Epidermal melanocyte (primary cell): Measurements from ENCODE around the gene RWDD1.

Source experiments
- DNase-seq: peaks from one replicate; pipeline ENCODE4 v3.0.0; 2011; ENCODE audit warnings: low spot score; ENCODE audit not compliant: insufficient read length

The RWDD1 gene, protein sequence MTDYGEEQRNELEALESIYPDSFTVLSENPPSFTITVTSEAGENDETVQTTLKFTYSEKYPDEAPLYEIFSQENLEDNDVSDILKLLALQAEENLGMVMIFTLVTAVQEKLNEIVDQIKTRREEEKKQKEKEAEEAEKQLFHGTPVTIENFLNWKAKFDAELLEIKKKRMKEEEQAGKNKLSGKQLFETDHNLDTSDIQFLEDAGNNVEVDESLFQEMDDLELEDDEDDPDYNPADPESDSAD

DNA sequence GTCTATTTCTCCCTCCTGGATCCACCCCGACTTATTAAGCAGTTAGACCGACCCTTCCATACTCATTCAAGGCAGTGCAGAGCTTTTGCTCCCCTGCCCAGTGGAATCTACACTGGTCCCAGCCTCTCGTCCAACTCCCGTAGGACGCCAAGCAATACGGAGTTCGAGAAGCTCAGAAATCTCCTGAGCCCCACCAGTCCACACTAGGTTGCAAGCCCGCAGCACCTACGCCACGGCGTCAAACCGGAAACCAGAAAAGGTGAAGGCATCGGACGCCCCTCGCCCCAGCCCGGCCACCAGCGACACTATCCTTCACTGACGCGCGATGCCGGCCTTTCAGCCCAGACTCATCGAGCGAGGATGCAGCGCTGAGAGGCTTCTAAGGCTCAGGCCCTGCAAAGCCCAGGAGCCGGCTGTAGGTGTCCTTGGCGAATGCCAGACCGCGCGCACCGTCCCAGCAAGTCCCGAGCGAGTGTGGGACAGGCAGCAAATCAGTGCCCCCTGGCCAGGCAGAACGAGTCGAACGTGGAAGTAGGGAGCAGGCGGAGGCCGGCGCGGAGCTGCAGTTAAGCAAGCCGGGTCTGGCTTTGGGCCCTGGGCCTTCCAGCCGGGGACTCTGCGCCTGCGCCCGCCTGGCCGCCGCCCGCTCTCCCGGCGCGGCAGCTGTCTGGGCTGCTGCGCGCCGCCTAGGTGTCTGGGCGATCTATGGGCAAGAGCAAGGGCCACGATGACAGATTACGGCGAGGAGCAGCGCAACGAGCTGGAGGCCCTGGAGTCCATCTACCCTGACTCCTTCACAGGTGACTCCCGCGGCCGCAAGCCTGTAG lies at the start of gene RWDD1:
Gene RWDD1, plus strand, starts transcription at position 649 of the 827 bp plus-strand sequence. Its CDS starts 79 bp downstream, at position 728.
- DNase-seq = peak; percentile 89

DNA sequence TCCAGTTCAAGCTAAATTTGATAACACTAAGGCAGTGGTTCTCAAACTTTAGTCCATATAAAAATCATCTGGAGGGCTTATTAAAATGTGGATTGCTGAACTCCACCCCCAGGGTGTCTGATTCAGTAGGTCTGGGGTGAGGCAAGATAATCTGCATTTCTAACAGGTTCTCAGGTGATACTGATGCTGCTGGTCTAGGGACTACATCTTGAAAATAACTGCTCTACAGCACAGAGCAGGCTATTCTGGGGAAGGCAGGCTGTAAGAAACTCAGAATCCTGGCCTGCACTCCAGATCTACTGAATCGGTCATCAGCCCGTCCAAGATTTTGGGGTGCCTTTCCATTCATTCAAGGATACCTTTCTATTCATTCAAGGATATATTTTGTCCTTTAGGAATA lies 48.4 kb upstream of the RWDD1 start:
- no peak for DNase-seq

DNA sequence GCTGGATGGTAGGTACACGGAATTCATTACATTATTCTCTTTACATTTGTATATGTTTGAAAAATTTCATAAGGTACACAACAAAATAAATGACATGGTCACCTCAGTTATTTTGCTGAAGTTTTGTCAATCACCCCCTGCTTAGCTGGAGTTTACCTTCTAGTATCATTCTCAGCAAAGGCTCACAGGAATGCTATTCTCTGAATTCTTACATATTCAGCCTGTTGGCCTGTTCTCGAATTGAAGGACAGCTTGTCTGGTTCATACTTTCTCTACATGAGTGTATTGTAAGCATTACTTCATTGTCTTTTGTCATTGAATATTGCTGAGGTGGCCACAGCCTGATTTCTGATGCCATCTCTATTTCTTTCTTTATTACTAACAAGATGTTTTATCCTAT lies 47.1 kb upstream of the RWDD1 start:
- DNase-seq = no peak

DNA sequence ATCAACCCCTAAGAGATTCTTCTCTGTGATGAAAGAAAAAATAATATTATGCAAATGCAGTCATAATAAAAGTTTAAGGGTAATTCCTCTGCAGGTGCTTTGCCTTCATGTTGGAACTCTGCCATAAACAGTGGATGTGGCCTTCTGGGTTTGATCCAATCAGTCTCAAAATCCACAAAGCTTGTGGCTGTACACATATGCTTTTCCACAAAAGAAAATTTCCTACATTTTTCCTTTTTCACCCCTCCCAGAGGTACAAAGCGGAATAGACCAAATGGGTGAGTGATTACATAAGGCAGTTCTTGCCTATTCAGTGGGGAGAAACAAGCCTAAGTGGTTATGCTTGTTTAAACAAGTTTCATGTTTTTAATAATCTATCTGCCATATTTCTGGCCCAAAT lies 43.2 kb upstream of the RWDD1 start:
- DNase-seq = no peak

DNA sequence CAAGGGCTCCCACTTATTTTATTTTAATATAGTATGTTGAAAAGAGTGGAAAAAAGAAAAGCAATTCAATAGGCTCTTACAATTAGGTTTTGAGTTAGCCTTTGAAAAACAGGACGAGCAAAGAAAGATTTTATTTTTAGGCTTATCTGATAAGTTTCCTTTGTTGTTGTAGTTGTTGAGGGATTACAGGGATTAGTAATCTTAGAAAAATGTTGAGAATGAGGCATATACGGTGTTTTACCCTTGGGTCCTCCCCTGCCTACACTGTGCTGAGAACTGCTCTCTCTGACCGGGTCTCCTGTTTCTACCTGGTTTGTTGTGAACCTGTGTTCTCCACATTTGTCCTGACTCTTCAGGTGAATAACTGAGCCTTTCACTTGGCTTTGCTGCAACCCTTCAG lies 42.5 kb upstream of the RWDD1 start:
- DNase-seq = no peak

DNA sequence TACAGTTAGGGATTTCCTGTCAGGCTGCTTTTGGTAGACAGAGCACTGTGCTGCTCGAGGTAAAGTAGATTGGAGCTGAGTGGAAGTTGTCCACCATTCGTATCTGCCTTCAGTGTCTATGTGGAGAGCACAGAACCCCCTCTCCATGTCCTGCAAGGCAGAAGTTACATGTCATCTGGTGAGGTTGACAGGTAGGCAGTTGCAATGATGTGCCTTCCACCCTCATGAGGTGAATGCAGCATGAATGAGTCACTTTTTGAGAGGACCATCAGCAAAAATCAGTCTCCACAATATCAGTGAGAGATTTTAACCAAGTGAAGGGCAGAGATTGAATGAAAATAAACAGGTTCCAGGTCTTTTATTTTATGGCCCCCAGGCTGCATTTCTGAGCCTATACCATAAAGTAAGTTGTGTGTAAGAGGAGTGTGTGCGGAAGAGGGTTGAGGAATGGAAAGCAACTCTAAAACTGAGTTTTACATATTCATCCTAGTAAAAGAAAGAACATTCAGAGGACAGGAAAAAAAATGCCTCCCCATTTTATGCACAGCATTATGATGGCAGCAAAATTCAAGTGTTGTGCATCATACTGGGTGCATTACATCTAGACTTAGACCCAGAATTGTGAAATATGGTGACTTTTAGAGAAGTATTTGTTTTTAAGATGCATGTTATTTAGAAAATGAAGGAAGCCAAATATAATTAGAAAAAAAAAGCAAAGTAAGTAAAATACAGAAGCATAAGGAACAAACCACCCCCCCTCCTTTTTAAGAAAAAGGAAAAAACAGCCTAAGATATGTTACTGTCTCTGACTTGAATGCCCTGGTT lies 41.6 kb upstream of the RWDD1 start:
- no peak for DNase-seq

DNA sequence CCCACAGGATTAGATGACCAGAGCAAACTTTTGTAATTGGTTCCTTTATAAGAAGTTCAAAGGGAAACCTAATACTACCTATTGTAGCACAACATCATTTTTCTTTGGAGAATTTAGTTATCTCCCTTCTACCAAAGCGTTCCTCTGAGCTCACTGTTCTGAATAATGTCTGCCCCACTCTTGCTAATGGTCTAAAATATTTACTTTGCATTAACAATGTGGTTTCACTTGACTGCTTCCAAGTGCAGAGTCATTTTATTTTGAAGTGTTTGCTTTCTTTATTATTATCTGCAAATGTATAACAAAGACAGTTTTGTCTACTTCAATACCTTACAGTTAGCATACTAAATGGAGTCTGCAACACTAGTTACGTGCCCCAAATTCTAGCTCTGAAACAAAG lies 40.9 kb upstream of the RWDD1 start:
- DNase-seq = no peak

DNA sequence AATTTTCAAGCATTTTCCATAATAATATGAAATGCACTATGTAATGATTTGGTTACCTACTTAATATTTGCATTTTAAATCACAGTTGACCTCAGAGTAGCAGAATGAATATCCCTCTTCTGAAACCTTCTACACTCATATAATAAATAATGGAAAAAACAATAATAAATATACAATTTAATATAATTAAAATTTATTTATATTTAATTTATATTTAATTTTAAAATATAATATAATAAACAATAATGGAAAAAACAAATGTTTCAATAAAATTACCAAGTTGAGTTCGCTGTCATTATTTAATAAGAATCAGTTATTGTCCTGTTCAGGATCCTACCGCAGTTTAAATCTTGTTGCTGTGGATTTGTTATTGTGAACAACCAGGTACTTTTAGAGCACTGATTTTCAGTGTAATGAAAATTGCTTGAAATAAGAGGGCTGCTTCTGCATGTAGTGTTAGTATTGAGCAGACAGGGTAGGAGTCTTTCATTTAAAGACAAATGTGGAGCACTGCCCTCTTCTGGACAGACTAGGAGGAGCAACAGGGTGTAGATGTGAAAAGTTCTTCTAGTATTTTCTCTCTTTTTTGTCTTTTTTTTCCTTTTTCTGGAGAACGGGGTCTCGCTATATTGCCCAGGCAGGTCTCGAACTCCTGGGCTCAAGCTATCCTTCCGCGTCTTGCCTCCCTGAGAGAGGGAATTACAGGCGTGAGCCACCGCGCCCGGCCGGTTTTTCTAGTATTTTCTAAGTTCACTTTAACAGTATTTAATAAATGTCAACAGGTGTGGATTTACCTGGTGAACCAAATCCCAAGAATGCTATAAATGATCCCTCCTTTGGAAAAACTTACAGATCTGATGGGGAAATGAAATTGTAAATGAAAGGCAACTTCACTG lies 39.4 kb upstream of the RWDD1 start:
- DNase-seq = no peak

DNA sequence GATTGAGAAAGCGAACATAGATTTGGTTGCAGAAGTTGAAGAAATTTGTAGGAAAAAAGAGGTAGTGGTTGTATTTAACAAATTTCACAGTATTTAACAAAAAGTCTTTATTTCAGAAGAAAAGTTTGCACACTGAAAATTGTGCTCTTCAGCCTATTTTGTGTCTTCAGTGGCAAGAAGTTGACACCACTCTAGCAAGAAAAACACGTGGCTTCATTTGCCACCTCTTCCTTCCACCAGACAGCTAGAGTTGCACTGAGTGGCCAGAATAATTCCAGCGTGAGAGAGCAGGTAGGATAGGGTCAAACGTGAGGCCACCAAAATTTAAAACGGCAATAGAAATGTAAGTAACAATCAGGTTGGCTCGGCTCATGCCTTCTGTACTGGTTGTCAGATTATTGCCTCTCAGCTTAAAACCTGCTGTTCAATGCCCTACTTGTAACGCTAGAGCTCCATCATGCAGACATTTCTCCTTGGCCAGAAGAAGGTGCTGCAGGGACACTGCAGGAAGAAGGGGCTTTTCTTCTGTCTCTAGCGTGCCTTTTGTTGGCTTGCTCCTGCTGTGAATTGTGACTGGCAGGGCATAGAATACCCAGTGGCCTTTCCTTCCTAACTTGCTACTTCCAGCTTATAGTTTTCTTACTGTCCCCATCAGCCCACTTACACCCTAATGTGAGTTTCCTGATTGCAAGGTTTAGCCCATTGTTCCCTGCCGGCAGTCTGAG lies 37.9 kb upstream of the RWDD1 start:
- no peak for DNase-seq

DNA sequence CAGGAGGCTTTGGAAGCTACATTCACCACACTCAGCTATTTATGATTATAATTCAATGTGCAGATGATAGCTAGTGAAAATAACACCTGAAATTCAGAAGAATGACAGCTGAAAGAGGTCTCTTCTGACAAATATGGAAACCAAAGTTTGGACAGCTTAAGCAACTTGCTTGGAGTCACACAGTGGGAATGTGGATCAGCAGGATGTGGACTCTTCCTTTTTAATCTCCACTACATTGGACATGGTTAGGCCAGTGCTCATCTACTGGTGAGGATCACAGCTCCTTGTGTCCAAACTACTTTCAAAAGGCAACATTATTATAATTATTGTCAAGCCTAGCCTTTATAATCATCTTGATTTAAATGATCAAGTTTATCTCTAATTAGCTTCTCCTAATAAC lies 36.2 kb upstream of the RWDD1 start:
- no peak for DNase-seq

DNA sequence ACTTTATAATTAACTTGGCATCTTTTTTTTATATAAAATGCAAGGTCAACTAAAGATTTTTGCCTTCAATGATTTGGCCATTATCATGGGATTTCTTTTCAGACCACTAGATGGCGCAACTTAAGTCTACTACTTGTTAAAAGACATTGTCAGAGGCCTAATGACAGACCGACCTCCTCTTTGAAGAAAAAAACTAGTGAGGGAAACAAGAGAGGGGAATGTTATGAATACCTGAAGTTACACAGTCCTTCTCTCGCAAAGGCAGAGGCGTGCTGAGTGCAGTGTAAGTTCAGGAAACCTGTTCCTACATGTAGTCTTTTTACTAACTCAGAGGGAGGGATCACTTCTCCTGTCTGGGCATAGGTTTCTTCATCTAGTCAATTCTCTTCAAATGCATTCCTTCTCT lies 35.1 kb upstream of the RWDD1 start:
- peak; percentile 65 for DNase-seq

DNA sequence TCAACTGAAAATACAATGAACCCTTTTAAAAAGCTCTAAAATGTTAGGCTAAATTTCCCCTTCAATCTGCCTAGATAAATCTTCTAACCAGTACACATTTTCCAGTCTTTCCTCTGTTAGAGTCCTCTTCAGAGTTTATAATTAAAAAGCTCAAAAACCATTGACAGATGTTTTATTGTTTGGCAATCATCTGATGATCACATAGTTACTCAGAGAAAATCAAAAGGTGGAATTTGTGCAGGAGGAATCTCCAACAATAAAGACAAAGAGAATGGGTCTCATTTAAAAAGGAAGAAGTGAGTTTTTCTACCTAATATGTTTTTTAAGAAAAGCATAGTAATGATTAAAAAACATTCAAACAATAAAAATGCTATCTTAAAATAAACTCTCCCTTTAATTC lies 28.9 kb upstream of the RWDD1 start:
- no peak for DNase-seq

DNA sequence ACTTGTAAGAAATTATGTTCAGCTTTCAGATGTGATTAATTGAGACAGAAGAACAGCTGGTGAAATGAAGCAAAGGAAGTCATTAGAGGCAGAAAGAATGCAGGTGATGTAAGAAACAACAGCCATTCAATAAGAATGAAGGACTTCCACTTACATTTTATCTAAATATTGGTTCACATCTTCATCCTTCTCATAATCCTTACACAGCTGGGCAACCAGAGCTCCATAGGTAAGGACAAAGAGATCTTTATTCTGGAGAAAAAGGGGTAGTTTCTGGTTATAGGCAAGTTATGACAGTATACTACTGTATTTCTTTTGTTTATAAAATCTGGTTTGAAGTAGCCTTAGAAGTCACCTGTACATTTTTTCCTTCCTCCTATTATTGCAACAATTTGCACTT lies 28.2 kb upstream of the RWDD1 start:
- no peak for DNase-seq

DNA sequence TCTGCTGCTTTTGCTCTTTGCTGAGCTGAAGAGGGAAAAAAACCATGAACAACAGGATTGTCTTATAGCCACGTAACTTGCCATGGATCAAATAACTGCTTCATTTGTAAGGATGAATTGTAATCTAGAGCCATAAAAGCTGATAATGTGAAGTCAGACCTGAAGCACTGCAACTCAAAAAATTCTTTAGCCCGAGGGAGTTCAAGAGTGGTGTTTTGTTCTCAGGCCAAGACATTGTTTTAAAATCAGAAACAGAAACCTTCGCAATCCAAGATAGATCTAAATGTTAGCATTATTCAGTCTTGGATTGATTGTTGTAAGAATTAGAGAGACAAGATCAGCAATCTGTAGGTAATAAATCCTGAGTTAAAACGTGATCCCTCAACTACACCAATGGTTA lies 25.7 kb upstream of the RWDD1 start, which contains the start of gene TRAPPC3L:
Gene TRAPPC3L, minus strand, starts transcription at position 34 of the 400 bp plus-strand sequence. CDS start 170 bp downstream, outside the sequence.
- DNase-seq = no peak

DNA sequence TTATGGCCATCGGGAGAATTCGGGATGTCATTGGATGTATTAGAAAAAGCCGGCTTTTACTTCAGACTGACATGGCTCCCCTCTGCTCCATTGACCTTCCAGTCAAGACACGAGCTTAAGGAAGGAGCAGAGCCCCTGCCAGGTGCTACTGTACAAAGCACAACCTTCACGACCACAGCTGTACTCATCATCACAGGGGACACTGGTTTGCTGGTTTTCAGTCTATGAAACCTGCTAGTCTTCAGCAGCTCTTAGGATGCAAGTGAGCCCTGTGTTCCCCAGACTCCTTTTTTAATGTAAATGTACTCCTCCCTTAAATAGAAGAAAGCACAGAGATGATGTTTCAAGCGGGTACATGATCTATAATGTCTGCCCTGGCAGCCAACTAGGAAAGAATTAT lies 23.9 kb upstream of the RWDD1 start:
- no peak for DNase-seq

DNA sequence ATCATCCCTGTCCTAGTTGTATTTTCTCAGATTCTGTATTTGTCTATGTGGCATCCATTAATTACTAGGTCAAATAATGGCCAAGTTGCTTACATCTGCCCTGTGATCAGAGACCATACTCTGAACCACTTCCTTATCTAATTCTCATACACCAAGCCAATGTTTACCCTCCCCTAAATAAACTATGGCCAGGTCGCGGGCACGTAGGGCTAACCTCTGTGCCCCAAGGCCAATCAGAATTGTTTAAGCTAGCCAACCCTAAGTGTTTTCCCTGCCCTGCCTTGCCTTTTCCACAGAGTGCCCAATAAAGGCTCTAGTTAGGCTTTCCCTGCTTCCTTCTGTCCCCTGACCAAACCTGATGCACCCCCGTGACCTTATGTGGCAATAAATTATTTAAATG lies 20.5 kb upstream of the RWDD1 start:
- DNase-seq = no peak

DNA sequence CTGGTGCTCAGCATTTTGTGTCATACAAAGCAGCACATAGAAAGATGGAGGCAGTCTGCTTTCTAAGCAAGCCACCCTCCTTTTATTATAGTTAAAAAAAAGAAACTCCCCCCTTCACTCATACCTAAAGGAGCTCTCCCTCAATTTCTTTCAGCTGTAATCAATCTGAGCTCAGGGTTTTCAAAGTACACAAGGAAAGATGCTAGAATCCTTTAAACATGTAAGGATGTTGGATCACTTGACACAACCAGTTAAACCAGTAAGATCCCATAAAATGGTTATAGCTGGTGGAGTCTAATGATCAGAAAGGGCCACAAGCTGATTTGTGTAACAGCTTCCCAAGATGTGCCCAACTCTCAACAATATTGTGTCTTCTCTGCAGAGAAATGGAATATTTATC lies 17.9 kb upstream of the RWDD1 start, which contains the start of gene CALHM4:
Gene CALHM4, plus strand, starts transcription at position 301 of the 400 bp plus-strand sequence. Its CDS starts 43 bp downstream, at position 344.
- no peak for DNase-seq

DNA sequence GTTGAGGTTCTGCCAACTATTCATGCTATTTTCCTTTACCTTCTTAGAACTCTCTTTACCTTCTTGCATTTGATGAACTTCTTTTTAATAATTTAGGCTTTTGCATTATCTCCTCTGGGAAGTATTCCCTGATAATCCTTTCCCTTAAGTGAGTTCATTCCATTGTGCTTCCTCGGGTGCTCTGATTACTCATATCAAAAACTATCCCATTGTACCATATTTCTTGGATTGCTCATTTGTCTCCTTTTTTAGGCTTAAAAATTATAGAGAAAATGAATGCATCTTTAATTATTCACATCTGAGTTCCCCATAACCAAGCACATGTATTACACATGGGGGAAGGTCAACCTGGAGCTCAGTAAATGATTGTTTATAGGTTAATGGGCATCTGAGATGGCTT lies 15.2 kb upstream of the RWDD1 start:
- DNase-seq = no peak

DNA sequence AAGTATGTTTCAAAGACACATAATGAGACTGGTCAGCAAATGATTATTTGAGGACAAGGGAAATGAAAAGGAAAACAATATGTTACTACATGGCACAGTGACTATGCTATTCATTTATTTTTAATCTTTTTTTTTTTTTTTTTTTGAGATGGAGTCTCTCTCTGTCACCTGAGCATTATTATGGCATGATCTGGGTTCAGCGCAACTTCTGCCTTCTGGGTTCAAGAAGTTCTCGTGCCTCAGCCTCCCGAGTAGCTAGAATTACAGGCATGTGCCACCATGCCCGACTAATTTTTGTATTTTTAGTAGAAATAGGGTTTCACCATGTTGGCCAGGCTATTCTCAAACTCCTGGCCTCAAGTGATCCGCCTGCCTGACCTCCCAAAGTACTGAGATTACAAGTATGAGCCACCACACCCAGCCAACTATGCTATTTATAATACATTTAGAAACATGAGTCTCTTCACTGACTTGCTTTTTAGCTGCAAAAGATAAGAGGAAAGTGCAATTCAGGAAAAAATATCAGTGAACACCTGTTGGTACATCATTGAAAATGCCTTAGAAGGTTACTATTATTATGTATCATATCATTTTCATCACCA lies 14.4 kb upstream of the RWDD1 start:
- DNase-seq = no peak

DNA sequence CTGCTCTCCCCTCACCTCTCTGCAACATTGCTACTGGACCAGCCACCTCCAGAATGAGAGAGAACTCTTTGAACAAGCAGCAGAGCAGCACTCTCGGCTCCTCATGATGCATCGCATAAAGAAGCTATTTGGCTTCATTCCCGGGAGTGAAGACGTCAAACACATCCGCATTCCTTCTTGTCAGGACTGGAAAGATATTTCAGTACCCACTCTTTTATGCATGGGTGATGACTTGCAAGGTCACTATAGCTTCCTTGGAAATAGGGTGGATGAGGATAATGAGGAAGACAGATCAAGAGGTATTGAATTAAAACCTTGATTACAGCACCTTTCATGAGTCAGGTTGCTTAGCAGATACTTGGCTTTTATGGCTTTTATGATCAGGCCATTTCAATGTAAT lies 13.4 kb upstream of the RWDD1 start:
- no peak for DNase-seq
